Gastroesophageal sphincter (tissue), 3 donors: ENCODE data around the gene PSMD4.

Source experiments
- EP300 ChIP-seq: sonication (generic); formaldehyde crosslinking; IDR thresholded peaks from one replicate; pipeline ENCODE4 v1.6.1; 2017; ENCODE audit warnings: antibody characterized with exemption, mild to moderate bottlenecking
- POLR2A ChIP-seq, 2 donors: fragments of 450-650 bp; IDR thresholded peaks; one replicate each; pipeline ENCODE4 v1.6.1; 2017; ENCODE audit warnings: antibody characterized with exemption in 2 of 2, mild to moderate bottlenecking in 2 of 2, moderate library complexity in 1 of 2
- POLR2AphosphoS5 ChIP-seq: sonication (generic); formaldehyde crosslinking; IDR thresholded peaks from one replicate; pipeline ENCODE4 v1.6.1; 2017; ENCODE audit warnings: antibody characterized with exemption
- TF ChIP-seq, protein P1 (sequence below), 4 experiments: fragments of 200-600 bp in 2 of 4; fragments of 450-650 bp in 2 of 4; sonication (generic) in 1 of 4; IDR thresholded peaks; one replicate each; pipeline ENCODE4 v1.5.1; 2017 to 2019; ENCODE audit warnings: antibody characterized with exemption in 4 of 4, mild to moderate bottlenecking in 2 of 4, moderate library complexity in 2 of 4

GRCh38 chr1:151266821-151267220, 12.3 kb downstream of the PSMD4 start:
- TF ChIP-seq, protein P1, sequence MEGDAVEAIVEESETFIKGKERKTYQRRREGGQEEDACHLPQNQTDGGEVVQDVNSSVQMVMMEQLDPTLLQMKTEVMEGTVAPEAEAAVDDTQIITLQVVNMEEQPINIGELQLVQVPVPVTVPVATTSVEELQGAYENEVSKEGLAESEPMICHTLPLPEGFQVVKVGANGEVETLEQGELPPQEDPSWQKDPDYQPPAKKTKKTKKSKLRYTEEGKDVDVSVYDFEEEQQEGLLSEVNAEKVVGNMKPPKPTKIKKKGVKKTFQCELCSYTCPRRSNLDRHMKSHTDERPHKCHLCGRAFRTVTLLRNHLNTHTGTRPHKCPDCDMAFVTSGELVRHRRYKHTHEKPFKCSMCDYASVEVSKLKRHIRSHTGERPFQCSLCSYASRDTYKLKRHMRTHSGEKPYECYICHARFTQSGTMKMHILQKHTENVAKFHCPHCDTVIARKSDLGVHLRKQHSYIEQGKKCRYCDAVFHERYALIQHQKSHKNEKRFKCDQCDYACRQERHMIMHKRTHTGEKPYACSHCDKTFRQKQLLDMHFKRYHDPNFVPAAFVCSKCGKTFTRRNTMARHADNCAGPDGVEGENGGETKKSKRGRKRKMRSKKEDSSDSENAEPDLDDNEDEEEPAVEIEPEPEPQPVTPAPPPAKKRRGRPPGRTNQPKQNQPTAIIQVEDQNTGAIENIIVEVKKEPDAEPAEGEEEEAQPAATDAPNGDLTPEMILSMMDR (IDR thresholded peaks at IDR 0.05): no peak
- TF ChIP-seq POLR2AphosphoS5: no peak
- no peak for TF ChIP-seq POLR2A (IDR thresholded peaks at IDR 0.05)
- no peak for TF ChIP-seq EP300
